ENCODE results near the gene LRP3. TPM values are rescaled to one million over a fixed set of nuclear protein-coding genes. Genes with fewer than 3 reads are reported as not detected.
A peak's percentile ranks its signal among the peaks of the same experiment; 100 is the strongest.

The LRP3 gene
- total and polyA plus RNA-seq, 12 donors, result 8.5 to 23.6 (median 15.9) TPM

DNA sequence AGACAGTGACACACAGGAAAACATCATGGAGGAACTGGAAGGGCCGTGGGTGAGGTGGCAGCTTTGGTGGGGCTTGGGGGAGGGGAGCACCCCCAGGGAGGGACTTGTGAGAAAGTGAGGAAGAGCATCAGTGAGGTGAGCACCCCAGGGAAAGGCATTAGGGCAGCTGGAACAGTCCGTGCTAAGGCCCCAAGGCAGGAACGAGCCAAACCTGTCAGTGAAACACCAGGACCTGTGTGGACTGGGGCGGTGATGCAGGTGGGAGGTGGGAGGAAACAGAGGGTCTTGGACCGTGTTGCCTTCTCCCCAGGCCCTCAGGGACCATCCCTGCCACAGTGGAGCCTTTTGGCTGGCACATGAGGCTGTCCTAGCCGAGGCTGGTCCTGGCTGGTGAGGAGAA is 48.8 kb downstream of the LRP3 start:
- DNase-seq (no peak), ATAC-seq (no peak)
- H3K9me3 ChIP-seq, result peaks cover 0 to 11% (median 8%) of the 10 kb centered on the region in 11 donors
- no peak overlapping the region for H3K27ac ChIP-seq
- peaks cover 0 to 23% (median 10%) of the 10 kb centered on the region in 7 donors for H3K27me3 ChIP-seq
- intact Hi-C loops (cut with DNase I), result loop anchor here in 2 of 10 donors (2.0 to 10.0 kb wide), 2 partner anchors 164 to 532 kb away; no protein-coding TSS in a partner anchor
- TF ChIP-seq, protein P1, sequence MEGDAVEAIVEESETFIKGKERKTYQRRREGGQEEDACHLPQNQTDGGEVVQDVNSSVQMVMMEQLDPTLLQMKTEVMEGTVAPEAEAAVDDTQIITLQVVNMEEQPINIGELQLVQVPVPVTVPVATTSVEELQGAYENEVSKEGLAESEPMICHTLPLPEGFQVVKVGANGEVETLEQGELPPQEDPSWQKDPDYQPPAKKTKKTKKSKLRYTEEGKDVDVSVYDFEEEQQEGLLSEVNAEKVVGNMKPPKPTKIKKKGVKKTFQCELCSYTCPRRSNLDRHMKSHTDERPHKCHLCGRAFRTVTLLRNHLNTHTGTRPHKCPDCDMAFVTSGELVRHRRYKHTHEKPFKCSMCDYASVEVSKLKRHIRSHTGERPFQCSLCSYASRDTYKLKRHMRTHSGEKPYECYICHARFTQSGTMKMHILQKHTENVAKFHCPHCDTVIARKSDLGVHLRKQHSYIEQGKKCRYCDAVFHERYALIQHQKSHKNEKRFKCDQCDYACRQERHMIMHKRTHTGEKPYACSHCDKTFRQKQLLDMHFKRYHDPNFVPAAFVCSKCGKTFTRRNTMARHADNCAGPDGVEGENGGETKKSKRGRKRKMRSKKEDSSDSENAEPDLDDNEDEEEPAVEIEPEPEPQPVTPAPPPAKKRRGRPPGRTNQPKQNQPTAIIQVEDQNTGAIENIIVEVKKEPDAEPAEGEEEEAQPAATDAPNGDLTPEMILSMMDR (IDR thresholded peaks at IDR 0.05), result no peak
- peaks cover 0 to 8% (median 5%) of the 10 kb centered on the region in 9 donors for H3K4me1 ChIP-seq
- no peaks in the 10 kb centered on the region for H3K36me3 ChIP-seq
- no peak overlapping the region for H3K4me3 ChIP-seq
- WGBS, 2 donors, result 71 to 76% methylated on average over 6 of the region's 6 CpGs

- Histone ChIP-seq H3K4me3 (no peak overlapping the region), H3K4me1 (peaks cover 0 to 18% (median 5%) of the 10 kb centered on the region in 9 donors), H3K9me3 (peaks cover 0 to 11% (median 8%) of the 10 kb centered on the region in 11 donors), H3K36me3 (no peaks in the 10 kb centered on the region), H3K27me3 (peaks cover 0 to 20% (median 11%) of the 10 kb centered on the region in 7 donors), H3K27ac (no peak overlapping the region)
- 72 to 78% methylated on average over 7 of the region's 7 CpGs for WGBS, 2 donors
- DNase-seq (peak in 1 of 2 donors; percentile 50), ATAC-seq (peak in 3 of 8 donors; percentile 19 to 34 (median 29))
- intact Hi-C loops (cut with DNase I), result loop anchor here in 1 of 10 donors (2.0 to 10.0 kb wide), 2 partner anchors 161 to 529 kb away; no protein-coding TSS in a partner anchor
- TF ChIP-seq, protein P1 (IDR thresholded peaks at IDR 0.05), result peak in 7 of 9 donors; percentile 12 to 48 (median 37)
Observed at GRCh38 chr19:33245948-33246708, 52.0 kb downstream of the LRP3 start.

GRCh38 chr19:33246709-33247440 is 52.7 kb downstream of the LRP3 start:
- H3K27ac ChIP-seq, result no peak overlapping the region
- H3K4me1 ChIP-seq, result peaks cover 0 to 12% (median 0%) of the 10 kb centered on the region in 9 donors
- H3K36me3 ChIP-seq, result no peaks in the 10 kb centered on the region
- WGBS, 2 donors, result 74 to 78% methylated on average over 7 of the region's 7 CpGs
- intact Hi-C loops (cut with DNase I), result loop anchor here in 1 of 10 donors (2.0 to 10.0 kb wide), 2 partner anchors 160 to 528 kb away; no protein-coding TSS in a partner anchor
- no peak for ATAC-seq
- DNase-seq, result no peak
- TF ChIP-seq, protein P1 (IDR thresholded peaks at IDR 0.05), result no peak
- H3K27me3 ChIP-seq, result peaks cover 0 to 22% (median 11%) of the 10 kb centered on the region in 7 donors
- H3K4me3 ChIP-seq, result no peak overlapping the region
- peaks cover 0 to 11% (median 8%) of the 10 kb centered on the region in 11 donors for H3K9me3 ChIP-seq

GRCh38 chr19:33247441-33247819 is 53.3 kb downstream of the LRP3 start:
- Histone ChIP-seq H3K4me3 (no peak overlapping the region), H3K36me3 (no peaks in the 10 kb centered on the region), H3K27me3 (peaks cover 0 to 22% (median 15%) of the 10 kb centered on the region in 7 donors), H3K4me1 (peaks cover 0 to 13% (median 0%) of the 10 kb centered on the region in 9 donors), H3K9me3 (peaks cover 0 to 11% (median 8%) of the 10 kb centered on the region in 11 donors), H3K27ac (no peak overlapping the region)
- no peak for DNase-seq
- no peak for ATAC-seq
- TF ChIP-seq, protein P1 (IDR thresholded peaks at IDR 0.05), result no peak
- intact Hi-C loops (cut with DNase I), result loop anchor here in 1 of 10 donors (2.0 to 10.0 kb wide), 2 partner anchors 159 to 527 kb away; no protein-coding TSS in a partner anchor
- 93 to 100% methylated on average over 1 of the region's 1 CpG for WGBS, 2 donors

All from heart right ventricle (tissue), 16 donors.